Astrocyte (in vitro differentiated cells and primary cell): ENCODE data around the gene CDH13.

Source experiments
- EZH2 ChIP-seq: IDR thresholded peaks from 2 replicates; pipeline ENCODE4 v1.6.1; 2012; ENCODE audit warnings: mild to moderate bottlenecking, low read length, inconsistent platforms; ENCODE audit not compliant: insufficient read depth
- TF ChIP-seq, protein P1 (sequence below): IDR thresholded peaks from 2 replicates; pipeline ENCODE4 v1.5.1; 2011; ENCODE audit warnings: low read depth, mild to moderate bottlenecking, inconsistent platforms, low read length, moderate library complexity; ENCODE audit not compliant: insufficient read depth

DNA sequence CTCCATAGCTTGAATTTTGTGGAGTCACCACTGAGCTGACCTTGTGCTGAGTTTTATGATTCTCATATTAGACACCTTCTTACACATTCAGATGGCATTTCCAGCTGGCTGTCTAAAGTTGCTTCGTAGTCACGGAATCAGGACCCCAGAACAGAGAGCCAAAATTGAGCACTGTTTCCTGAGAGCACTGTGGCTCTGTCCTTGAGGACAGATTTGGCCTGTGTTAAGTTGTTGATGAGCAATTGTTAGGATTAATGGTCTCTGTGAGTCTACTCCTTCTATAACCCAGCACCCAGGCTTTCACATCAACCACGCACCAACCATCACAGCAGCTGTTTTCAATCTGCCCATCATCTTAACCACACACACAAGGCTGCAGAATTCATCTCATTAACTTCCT lies 903.5 kb downstream of the CDH13 start:
- TF ChIP-seq, protein P1, sequence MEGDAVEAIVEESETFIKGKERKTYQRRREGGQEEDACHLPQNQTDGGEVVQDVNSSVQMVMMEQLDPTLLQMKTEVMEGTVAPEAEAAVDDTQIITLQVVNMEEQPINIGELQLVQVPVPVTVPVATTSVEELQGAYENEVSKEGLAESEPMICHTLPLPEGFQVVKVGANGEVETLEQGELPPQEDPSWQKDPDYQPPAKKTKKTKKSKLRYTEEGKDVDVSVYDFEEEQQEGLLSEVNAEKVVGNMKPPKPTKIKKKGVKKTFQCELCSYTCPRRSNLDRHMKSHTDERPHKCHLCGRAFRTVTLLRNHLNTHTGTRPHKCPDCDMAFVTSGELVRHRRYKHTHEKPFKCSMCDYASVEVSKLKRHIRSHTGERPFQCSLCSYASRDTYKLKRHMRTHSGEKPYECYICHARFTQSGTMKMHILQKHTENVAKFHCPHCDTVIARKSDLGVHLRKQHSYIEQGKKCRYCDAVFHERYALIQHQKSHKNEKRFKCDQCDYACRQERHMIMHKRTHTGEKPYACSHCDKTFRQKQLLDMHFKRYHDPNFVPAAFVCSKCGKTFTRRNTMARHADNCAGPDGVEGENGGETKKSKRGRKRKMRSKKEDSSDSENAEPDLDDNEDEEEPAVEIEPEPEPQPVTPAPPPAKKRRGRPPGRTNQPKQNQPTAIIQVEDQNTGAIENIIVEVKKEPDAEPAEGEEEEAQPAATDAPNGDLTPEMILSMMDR = no peak
- no peak for TF ChIP-seq EZH2
